HL-60/S4 treated with retinoic acid at 250 ng/mL for 4 days and 3 days (cell line): ENCODE measurements around the gene IFI30.

Experiments used
- in situ Hi-C: fragments of 300-500 bp; cut with MboI; formaldehyde crosslinking; loops from 2 replicates; pipeline ENCODE4 v1.7.0; 2022; ENCODE audit warnings: low sequenced_read_pairs

The IFI30 gene

GRCh38 chr19:18223860-18224524 lies 50.4 kb downstream of the IFI30 start:
- in situ Hi-C loops: no loop called here

DNA sequence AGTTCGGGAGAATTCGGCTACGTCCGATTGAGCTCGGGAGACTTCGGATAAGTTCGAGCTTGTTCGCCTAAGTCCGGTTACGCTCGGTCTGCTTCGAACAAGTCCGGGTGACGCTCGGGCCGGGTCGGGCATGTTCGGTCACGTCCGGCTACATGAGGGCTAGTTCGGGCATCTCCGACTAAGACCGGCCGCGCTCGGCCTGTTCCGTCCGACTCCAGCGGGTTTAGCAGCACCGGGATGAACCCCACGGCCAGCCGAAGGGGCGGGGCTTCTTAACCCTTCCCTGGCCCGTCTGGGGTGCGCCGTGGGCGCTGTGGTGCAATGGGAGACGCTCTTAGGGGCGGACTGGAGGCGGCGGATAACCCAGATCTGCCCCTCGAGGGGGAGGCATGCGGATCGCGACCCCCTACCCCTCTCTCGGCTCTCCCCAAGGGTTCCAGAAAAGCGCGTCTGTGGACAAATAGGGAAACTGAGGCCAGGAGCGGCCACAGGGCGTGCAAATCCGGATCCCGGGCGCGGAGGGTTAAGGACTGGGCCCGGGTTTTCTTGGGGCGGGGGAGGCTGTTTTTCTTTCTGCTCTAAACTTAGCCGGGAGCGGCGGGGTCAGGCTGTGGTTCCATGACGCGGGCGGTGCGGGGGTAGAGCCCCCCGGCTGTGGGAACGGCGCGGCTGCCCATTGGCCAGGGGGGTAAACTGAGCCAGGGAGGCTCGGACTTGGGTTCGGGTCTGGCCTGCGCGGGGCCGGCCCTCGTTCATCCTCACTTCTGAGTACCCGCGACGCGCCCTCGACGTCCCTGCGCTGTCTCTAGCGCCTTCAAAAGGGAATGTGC lies 51.1 kb downstream of the IFI30 start:
- in situ Hi-C loops: no loop called here

DNA sequence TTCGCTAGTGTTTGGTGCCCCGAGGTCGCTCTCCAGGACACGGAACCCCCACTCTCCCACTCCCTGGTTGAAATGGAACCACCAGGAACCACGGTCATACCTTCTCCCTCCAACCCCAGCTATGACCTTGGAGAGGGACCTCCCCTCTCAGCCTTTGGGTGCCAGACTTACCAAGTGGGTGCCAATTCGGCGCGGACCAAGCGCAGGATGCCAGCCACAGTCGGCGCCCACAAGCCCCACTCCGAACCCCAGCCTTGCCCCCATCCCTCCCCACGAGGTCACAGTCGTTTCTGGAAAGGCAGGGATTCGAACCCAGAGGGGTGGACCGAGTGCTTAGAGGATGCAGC lies 51.7 kb downstream of the IFI30 start:
- in situ Hi-C loops: no loop called here

- in situ Hi-C loops: no loop called here
These were observed 52.3 kb downstream of the IFI30 start, which contains the start of gene PDE4C for GRCh38 chr19:18225702-18226468. TSS of gene PDE4C (minus strand) at chr19:18226438. CDS start at chr19:18226415, 23 bp downstream.

- in situ Hi-C loops: no loop called here
These were observed 53.6 kb downstream of the IFI30 start for GRCh38 chr19:18226956-18227780.
